H1 (cell line): Measurements from ENCODE around the gene PRKCI.

Experiments
- CREB1 ChIP-seq: IDR thresholded peaks from 2 replicates; pipeline ENCODE4 v1.6.1; 2012; ENCODE audit warnings: inconsistent platforms
- EP300 ChIP-seq, 2 experiments: IDR thresholded peaks; 1 replicate in 1 of 2; 2 replicates in 1 of 2; pipeline ENCODE4 v1.6.1; 2011 to 2012; ENCODE audit warnings: low read depth in 2 of 2, low read length in 2 of 2, mild to moderate bottlenecking in 2 of 2, borderline replicate concordance in 1 of 2, inconsistent platforms in 1 of 2, moderate library complexity in 1 of 2
- EZH2 ChIP-seq: fragments of 200-600 bp; sonication (generic); IDR thresholded peaks from 2 replicates; pipeline ENCODE4 v1.7.1; 2012; ENCODE audit warnings: low read depth, mild to moderate bottlenecking, moderate library complexity, low read length, inconsistent platforms; ENCODE audit not compliant: severe bottlenecking
- POLR2A ChIP-seq, 2 experiments: IDR thresholded peaks; 1 replicate in 1 of 2; 2 replicates in 1 of 2; pipeline ENCODE4 v1.6.1; 2011; ENCODE audit warnings: low read depth in 2 of 2, low read length in 2 of 2, mild to moderate bottlenecking in 2 of 2; ENCODE audit errors: control extremely low read depth in 1 of 2
- SIN3A ChIP-seq, 2 experiments: IDR thresholded peaks in 1 of 2; conservative IDR thresholded peaks in 1 of 2; 2 replicates each; pipeline ENCODE4 v1.6.1; 2011 to 2012; ENCODE audit warnings: low read length in 2 of 2, improper control_type of control experiment in 1 of 2, low read depth in 1 of 2, mild to moderate bottlenecking in 1 of 2
- SUZ12 ChIP-seq: fragments of 200-600 bp; sonication (generic); IDR thresholded peaks from 2 replicates; pipeline ENCODE4 v1.6.1; 2012; ENCODE audit warnings: mild to moderate bottlenecking, inconsistent platforms, low read length, moderate library complexity, mixed read lengths
- TBP ChIP-seq: IDR thresholded peaks from 2 replicates; pipeline ENCODE4 v1.6.1; 2011; ENCODE audit warnings: low read depth, low read length, improper control_type of control experiment
- TCF12 ChIP-seq: IDR thresholded peaks from 2 replicates; pipeline ENCODE4 v1.6.1; 2011; ENCODE audit warnings: low read depth, mild to moderate bottlenecking, low read length
- TEAD4 ChIP-seq: IDR thresholded peaks from 2 replicates; pipeline ENCODE4 v1.6.1; 2012; ENCODE audit warnings: low read depth, low read length, inconsistent platforms, mixed read lengths

- TF ChIP-seq CREB1 (no peak), EP300 (IDR thresholded peaks at IDR 0.05; ENCODE audit: borderline replicate concordance in 1 of 2, low read depth in 2 of 2, low read length in 2 of 2) (no peak), POLR2A (IDR thresholded peaks at IDR 0.05; ENCODE audit: control extremely low read depth in 1 of 2, low read depth in 2 of 2, low read length in 2 of 2) (no peak), TCF12 (no peak), TEAD4 (no peak), SUZ12 (no peak), EZH2 (no peak), SIN3A (conservative IDR thresholded peaks at IDR 0.05 in 1 of 2, IDR thresholded peaks at IDR 0.05 in 1 of 2; ENCODE audit: low read depth in 1 of 2, low read length in 2 of 2) (no peak), TBP (no peak)
These were observed 130.7 kb downstream of the PRKCI start for GRCh38 chr3:170352936-170353335.
